Smooth muscle cell (in vitro differentiated cells): ENCODE results near the gene DNAJC28. TPM values are rescaled to one million over a fixed set of nuclear protein-coding genes. Genes with fewer than 3 reads are reported as not detected.

ENCODE experiments used
- DNase-seq: peaks from one replicate; lab custom pipeline; 2025; ENCODE audit not compliant: unreplicated experiment; lab: John Stamatoyannopoulos, UW
- H2AFZ ChIP-seq: fragments of 200-600 bp; sonication (generic); 2 replicates; pipeline ENCODE4 v1.6.0; 2016; ENCODE audit warnings: antibody characterized with exemption, low read depth, mild to moderate bottlenecking
- H3F3A ChIP-seq: fragments of 200-600 bp; sonication (generic); 2 replicates; pipeline ENCODE4 v1.6.0; 2017; ENCODE audit warnings: antibody characterized with exemption, low read depth
- H3K27ac ChIP-seq: fragments of 200-600 bp; sonication (generic); 2 replicates; pipeline ENCODE4 v1.5.1; 2016; ENCODE audit warnings: low read depth, mild to moderate bottlenecking
- H3K27me3 ChIP-seq: fragments of 200-600 bp; sonication (generic); 2 replicates; pipeline ENCODE4 v1.6.1; 2016; ENCODE audit warnings: low read depth, mild to moderate bottlenecking
- H3K36me3 ChIP-seq: fragments of 200-600 bp; sonication (generic); 2 replicates; pipeline ENCODE4 v1.5.1; 2016; ENCODE audit warnings: low read depth
- H3K4me1 ChIP-seq: fragments of 200-600 bp; sonication (generic); 2 replicates; pipeline ENCODE4 v1.5.1; 2016; ENCODE audit warnings: low read depth
- H3K4me2 ChIP-seq: fragments of 200-600 bp; sonication (generic); 2 replicates; pipeline ENCODE4 v1.6.0; 2016; ENCODE audit warnings: mild to moderate bottlenecking
- H3K4me3 ChIP-seq: fragments of 200-600 bp; sonication (generic); 2 replicates; pipeline ENCODE4 v1.5.1; 2016; ENCODE audit warnings: mild to moderate bottlenecking
- H3K79me2 ChIP-seq: fragments of 200-600 bp; sonication (generic); 2 replicates; pipeline ENCODE4 v1.6.0; 2016; ENCODE audit warnings: low read depth, mild to moderate bottlenecking
- H3K9ac ChIP-seq: fragments of 200-600 bp; sonication (generic); 2 replicates; pipeline ENCODE4 v1.6.0; 2016; ENCODE audit warnings: low read depth
- H3K9me3 ChIP-seq: fragments of 200-600 bp; sonication (generic); replicated peaks from 2 replicates; pipeline ENCODE4 v1.5.1; 2016; ENCODE audit warnings: low read depth
- H4K20me1 ChIP-seq: fragments of 200-600 bp; sonication (generic); 2 replicates; pipeline ENCODE4 v1.6.0; 2016; ENCODE audit warnings: low read depth
- WGBS: methylation state at CpG from one replicate; pipeline ENCODE4 v1.1.7; 2016; ENCODE audit warnings: low lambda C conversion rate; 5-methylcytosine and 5-hydroxymethylcytosine counted together
- polyA plus RNA-seq: library from polyadenylated mRNA; unstranded; fragments of >200 nt; fragmentation: Nextera tagmentation; extraction: Ambion mirVana; gene quantifications from 2 replicates; pipeline ENCODE4 v1.2.1, GENCODE V29; 2016
- total RNA-seq: library from RNA; depleted of rRNA; stranded (reverse); fragments of >200 nt; gene quantifications from 2 replicates; pipeline ENCODE4 v1.2.3, GENCODE V29; 2014
- TF ChIP-seq, protein P1 (sequence below): fragments of 200-600 bp; sonication (generic); IDR thresholded peaks from 2 replicates; pipeline ENCODE4 v1.5.1; 2017; ENCODE audit warnings: borderline replicate concordance, mild to moderate bottlenecking, antibody characterized with exemption; ENCODE audit not compliant: insufficient read depth, poor library complexity, severe bottlenecking

Gene DNAJC28
- total and polyA plus RNA-seq, 2 experiments from 2014 or later: 0.85 to 1.3 TPM

DNA sequence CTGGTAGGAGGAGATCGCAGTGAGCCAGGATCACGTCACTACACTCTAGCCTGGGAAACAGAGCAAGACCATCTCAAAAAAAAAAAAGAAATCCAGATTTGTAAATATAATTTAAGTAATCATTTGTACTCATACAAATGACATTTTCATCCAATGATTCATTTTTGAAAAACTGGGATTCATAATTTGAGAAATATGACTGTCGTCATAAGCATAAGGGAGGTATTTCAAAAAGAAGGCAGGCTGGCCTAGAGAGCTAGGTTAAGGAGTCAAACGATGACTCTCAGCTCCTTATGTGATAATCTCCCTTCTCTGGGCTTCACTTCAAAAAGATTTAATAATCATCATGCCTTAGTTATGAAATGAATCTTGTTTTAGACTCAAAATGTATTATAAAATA is 48.1 kb upstream of the DNAJC28 start:
- H3K27ac ChIP-seq: no peak overlapping the region
- no peak for DNase-seq
- TF ChIP-seq, protein P1, sequence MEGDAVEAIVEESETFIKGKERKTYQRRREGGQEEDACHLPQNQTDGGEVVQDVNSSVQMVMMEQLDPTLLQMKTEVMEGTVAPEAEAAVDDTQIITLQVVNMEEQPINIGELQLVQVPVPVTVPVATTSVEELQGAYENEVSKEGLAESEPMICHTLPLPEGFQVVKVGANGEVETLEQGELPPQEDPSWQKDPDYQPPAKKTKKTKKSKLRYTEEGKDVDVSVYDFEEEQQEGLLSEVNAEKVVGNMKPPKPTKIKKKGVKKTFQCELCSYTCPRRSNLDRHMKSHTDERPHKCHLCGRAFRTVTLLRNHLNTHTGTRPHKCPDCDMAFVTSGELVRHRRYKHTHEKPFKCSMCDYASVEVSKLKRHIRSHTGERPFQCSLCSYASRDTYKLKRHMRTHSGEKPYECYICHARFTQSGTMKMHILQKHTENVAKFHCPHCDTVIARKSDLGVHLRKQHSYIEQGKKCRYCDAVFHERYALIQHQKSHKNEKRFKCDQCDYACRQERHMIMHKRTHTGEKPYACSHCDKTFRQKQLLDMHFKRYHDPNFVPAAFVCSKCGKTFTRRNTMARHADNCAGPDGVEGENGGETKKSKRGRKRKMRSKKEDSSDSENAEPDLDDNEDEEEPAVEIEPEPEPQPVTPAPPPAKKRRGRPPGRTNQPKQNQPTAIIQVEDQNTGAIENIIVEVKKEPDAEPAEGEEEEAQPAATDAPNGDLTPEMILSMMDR: no peak

DNA sequence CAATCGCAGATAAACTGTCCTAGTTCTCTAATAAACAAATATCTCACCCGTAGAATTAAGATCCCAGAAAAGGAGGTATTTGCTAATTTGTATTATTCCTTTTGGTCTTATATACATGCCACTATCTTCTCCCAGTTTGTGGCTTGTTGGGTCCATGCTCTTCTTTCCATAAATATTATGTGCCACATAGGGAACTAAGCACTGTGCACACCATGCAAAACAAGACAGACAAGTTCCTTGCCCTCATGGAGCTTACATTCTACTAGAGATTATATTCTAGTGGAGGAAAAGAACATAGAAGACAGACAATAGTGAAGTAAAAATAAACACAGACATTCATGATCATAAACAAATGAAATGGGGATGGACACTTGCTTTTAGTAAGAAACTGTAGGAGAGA is 45.7 kb upstream of the DNAJC28 start:
- DNase-seq: no peak
- H3K79me2 ChIP-seq: peaks cover 30% of the 10 kb centered on the region
- 98% methylated on average over 2 of the region's 2 CpGs for WGBS

More for the DNA sequence above, 48.1 kb upstream of the DNAJC28 start:
- Histone ChIP-seq H3F3A (peaks cover 11% of the 10 kb centered on the region), H4K20me1 (peaks cover 14% of the 10 kb centered on the region), H3K4me2 (no peak overlapping the region), H3K27me3 (no peaks in the 10 kb centered on the region), H3K36me3 (peaks cover 7% of the 10 kb centered on the region), H3K4me3 (no peak overlapping the region), H2AFZ (no peak overlapping the region), H3K9me3 (no peaks in the 10 kb centered on the region), H3K4me1 (peaks cover 17% of the 10 kb centered on the region), H3K9ac (no peak overlapping the region), H3K79me2 (peaks cover 46% of the 10 kb centered on the region)
- WGBS: 97% methylated on average over 4 of the region's 4 CpGs

DNA sequence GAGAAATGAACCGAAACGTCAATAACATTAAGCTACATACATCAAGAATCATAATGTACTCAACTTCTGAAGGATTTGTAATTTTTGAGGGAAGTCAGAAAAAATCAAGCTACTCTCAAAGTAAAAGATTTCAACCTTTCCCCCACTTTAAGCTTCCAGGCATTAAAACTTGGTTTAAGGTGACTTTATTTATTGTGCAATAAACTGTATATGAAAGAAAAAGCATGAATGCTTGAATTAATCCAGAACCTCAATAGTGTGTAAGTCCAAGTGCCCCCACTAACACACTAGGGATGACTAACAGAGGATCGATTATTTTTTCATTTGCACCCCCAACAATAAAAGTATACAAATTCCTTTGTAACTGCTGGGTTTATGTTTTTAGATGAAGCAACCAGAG is 39.5 kb upstream of the DNAJC28 start:
- TF ChIP-seq, protein P1: no peak
- 97% methylated on average over 3 of the region's 3 CpGs for WGBS

More for the DNA sequence above, 45.7 kb upstream of the DNAJC28 start:
- TF ChIP-seq, protein P1: no peak
- Histone ChIP-seq H3K4me2 (no peak overlapping the region), H3F3A (peaks cover 7% of the 10 kb centered on the region), H3K4me1 (peaks cover 12% of the 10 kb centered on the region), H3K36me3 (peaks cover 14% of the 10 kb centered on the region), H3K9ac (no peak overlapping the region), H3K27ac (no peak overlapping the region), H3K27me3 (no peaks in the 10 kb centered on the region), H3K9me3 (no peaks in the 10 kb centered on the region), H3K4me3 (no peak overlapping the region), H4K20me1 (no peaks in the 10 kb centered on the region), H2AFZ (no peak overlapping the region)

GRCh38 chr21:33522953-33523349 is 31.4 kb upstream of the DNAJC28 start:
- no peak overlapping the region for H2AFZ ChIP-seq
- no peak overlapping the region for H3K9ac ChIP-seq
- no peak for DNase-seq
- H3K36me3 ChIP-seq: peaks cover 15% of the 10 kb centered on the region
- no peaks in the 10 kb centered on the region for H3K27me3 ChIP-seq
- no peak overlapping the region for H3K27ac ChIP-seq
- no peaks in the 10 kb centered on the region for H4K20me1 ChIP-seq
- no peak overlapping the region for H3K4me3 ChIP-seq
- no peaks in the 10 kb centered on the region for H3K9me3 ChIP-seq
- H3K4me2 ChIP-seq: no peak overlapping the region
- WGBS: 96% methylated on average over 1 of the region's 1 CpG
- H3F3A ChIP-seq: no peaks in the 10 kb centered on the region
- no peaks in the 10 kb centered on the region for H3K4me1 ChIP-seq
- TF ChIP-seq, protein P1: no peak
- H3K79me2 ChIP-seq: no peaks in the 10 kb centered on the region

More for the DNA sequence above, 39.5 kb upstream of the DNAJC28 start:
- peaks cover 38% of the 10 kb centered on the region for H3K36me3 ChIP-seq
- no peaks in the 10 kb centered on the region for H4K20me1 ChIP-seq
- no peaks in the 10 kb centered on the region for H3K27me3 ChIP-seq
- no peak overlapping the region for H2AFZ ChIP-seq
- H3K9me3 ChIP-seq: no peaks in the 10 kb centered on the region
- DNase-seq: no peak
- no peak overlapping the region for H3K4me2 ChIP-seq
- no peak overlapping the region for H3K4me3 ChIP-seq
- H3K79me2 ChIP-seq: no peaks in the 10 kb centered on the region
- H3K27ac ChIP-seq: no peak overlapping the region
- H3F3A ChIP-seq: no peaks in the 10 kb centered on the region
- no peak overlapping the region for H3K9ac ChIP-seq
- H3K4me1 ChIP-seq: no peaks in the 10 kb centered on the region
